Left lung (tissue), 10 donors: ENCODE data around the gene BRD3. TPM values are rescaled to one million over a fixed set of nuclear protein-coding genes. Genes with fewer than 3 reads are reported as not detected.
"Not testable (repeated sequence)": the region's sequence is repeated elsewhere in the genome, so short reads cannot be mapped to it uniquely, and the experiment has no call there.

ENCODE experiments used
- ATAC-seq: fragments of 200-7000 bp; cut with Tn5 transposase; one replicate; pipeline ENCODE4 v1.9.1; 2020; ENCODE audit warnings: moderate library complexity
- DNase-seq, 4 donors: peaks; one replicate each; pipeline ENCODE4 v3.0.0-alpha.2; 2013 to 2020
- H3K27ac ChIP-seq, 2 donors: fragments of 200-600 bp; sonication (generic) in 1 of 2; one replicate each; pipeline versions ENCODE4 v1.5.0 to v1.8.0; 2020 to 2021
- H3K27me3 ChIP-seq, 2 donors: fragments of 200-600 bp; sonication (generic) in 1 of 2; one replicate each; pipeline versions ENCODE4 v1.5.0 to v1.8.0; 2020 to 2021
- H3K36me3 ChIP-seq, 2 donors: fragments of 200-600 bp; sonication (generic) in 1 of 2; one replicate each; pipeline versions ENCODE4 v1.5.0 to v1.8.0; 2020 to 2021
- H3K4me1 ChIP-seq, 2 donors: fragments of 200-600 bp; one replicate each; pipeline ENCODE4 v1.8.0; 2021
- H3K4me3 ChIP-seq, 2 donors: fragments of 200-600 bp; sonication (generic) in 1 of 2; one replicate each; pipeline versions ENCODE4 v1.5.0 to v1.8.0; 2020 to 2021; ENCODE audit warnings: mild to moderate bottlenecking in 1 of 2
- H3K9me3 ChIP-seq, 2 donors: fragments of 200-600 bp; sonication (generic) in 1 of 2; one replicate each; pipeline versions ENCODE4 v1.5.0 to v1.8.0; 2020 to 2021
- intact Hi-C, 2 donors: fragments of 100-400 bp; cut with DNase I; formaldehyde crosslinking; loops; one replicate each; pipeline versions ENCODE4 v1.11.2 to v1.14.2; 2022
- polyA plus RNA-seq, 6 donors: library from polyadenylated mRNA; unstranded; fragments of 120-200 nt; gene quantifications; one replicate each; pipeline ENCODE4 v1.2.1, GENCODE V29; 2013; ENCODE audit not compliant: insufficient read length in 6 of 6
- total RNA-seq, 2 donors: library from RNA; stranded (reverse); fragmentation: NEBNext Ultra II Directional; extraction: Animal tissue kit (Norgen Biotek cat#: 25700); gene quantifications; one replicate each; pipeline ENCODE4 v1.2.1, GENCODE V29; 2021
- TF ChIP-seq, protein P1 (sequence below), 2 donors: fragments of 200-600 bp; sonication (generic) in 1 of 2; IDR thresholded peaks; one replicate each; pipeline versions ENCODE4 v1.5.0 to v1.8.0; 2021; ENCODE audit warnings: antibody characterized with exemption in 2 of 2
- donor health status: DM: no; HTN: yes; CAD: no.
- donor health status: DM: no; HTN: no; CAD: no.

BRD3 gene
- total and polyA plus RNA-seq, 8 donors: 27.0 to 45.8 (median 39.0) TPM

DNA sequence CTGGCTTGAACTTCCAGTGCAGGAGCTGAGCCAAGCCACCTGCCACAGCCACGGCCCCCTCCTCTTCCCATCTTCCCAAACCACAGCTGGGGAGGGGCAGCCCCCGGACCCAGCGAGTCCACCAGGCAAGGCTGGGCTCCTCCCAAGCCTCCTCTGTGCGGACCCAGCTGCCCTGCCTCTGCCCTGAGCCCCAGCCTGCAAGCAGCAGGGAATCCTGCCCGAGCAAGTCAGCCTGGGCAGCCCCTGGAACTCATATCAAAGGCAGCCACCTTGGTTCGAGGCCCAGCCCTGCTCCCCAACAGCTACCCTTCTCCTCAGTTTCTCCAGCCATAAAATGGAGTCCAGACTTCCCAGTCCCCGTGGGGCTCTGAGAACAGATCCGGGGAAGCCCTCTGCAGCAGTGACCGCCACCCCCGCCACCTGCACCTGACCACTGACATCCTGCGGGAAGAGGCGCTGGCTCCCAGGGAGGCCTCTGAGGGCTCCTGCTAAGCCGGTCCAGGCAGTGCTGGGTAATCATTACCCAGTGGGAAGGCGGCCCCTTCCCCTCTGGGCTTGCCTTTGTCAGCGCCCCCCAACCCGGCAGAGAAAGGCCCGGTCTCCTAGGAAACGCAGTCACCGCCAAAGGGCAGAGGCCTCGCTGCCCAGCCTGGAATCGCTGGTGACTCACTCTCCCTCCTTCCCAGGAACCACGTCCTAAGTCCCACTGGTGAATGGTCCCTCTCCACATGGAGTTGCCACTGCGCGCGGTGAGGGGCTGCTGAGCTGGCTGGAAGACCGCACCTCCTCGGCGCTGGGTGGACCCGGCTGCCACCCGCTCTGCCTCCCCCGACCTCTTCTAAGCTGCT is 77.2 kb downstream of the BRD3 start:
- Histone ChIP-seq H3K4me1 (peaks cover 14 to 40% of the 10 kb centered on the region in 2 donors), H3K4me3 (peak overlapping the region; percentile 64 to 83), H3K27me3 (peaks cover 0 to 40% of the 10 kb centered on the region in 2 donors), H3K27ac (peak overlapping the region; percentile 59 to 89), H3K9me3 (no peaks in the 10 kb centered on the region), H3K36me3 (no peaks in the 10 kb centered on the region)
- TF ChIP-seq, protein P1, sequence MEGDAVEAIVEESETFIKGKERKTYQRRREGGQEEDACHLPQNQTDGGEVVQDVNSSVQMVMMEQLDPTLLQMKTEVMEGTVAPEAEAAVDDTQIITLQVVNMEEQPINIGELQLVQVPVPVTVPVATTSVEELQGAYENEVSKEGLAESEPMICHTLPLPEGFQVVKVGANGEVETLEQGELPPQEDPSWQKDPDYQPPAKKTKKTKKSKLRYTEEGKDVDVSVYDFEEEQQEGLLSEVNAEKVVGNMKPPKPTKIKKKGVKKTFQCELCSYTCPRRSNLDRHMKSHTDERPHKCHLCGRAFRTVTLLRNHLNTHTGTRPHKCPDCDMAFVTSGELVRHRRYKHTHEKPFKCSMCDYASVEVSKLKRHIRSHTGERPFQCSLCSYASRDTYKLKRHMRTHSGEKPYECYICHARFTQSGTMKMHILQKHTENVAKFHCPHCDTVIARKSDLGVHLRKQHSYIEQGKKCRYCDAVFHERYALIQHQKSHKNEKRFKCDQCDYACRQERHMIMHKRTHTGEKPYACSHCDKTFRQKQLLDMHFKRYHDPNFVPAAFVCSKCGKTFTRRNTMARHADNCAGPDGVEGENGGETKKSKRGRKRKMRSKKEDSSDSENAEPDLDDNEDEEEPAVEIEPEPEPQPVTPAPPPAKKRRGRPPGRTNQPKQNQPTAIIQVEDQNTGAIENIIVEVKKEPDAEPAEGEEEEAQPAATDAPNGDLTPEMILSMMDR (IDR thresholded peaks at IDR 0.05): no peak
- peak; percentile 49 to 78 (median 64) for DNase-seq
- ATAC-seq: peak; percentile 20
- intact Hi-C loops: loop anchor here in 1 of 2 donors (10.0 kb wide), 1 partner anchor 196 kb away; no protein-coding TSS in a partner anchor

DNA sequence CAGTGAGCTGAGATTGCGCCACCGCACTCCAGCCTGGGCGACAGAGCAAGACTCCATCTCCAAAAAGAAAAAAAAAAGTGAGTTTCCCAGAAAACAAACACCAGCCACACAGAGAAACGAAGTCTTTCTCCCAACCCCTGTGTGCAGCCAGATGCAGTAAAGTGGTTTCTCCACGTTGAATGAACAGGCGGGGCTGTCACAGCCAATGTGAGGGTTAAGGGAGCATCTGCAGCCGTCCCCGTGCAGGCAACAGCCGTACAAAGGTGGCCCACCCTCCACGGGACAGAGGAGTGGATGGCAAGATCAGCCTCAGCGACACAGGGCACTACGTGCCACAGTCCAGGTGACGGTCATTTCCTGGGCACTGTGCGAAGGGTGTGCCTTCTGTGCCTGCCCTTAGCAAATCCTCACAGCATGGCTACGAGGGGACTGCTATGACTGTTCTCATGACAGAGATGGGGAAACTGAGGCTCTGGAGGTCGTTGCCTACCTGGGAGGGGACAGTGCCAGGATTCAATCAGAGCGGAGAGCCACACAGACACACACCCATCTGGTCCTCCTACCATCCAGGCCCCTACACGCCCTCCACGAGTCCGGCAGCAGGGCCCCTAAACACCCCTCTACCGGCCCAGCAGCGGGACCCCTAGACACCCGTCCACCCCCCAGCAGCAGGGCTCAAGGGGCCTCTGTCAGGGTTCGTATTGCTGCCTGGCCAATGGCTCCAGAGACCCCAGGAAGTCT is 78.0 kb downstream of the BRD3 start:
- Histone ChIP-seq H3K27me3 (peaks cover 0 to 40% of the 10 kb centered on the region in 2 donors), H3K9me3 (no peaks in the 10 kb centered on the region), H3K4me3 (peak overlapping the region in 1 of 2 donors; percentile 64), H3K36me3 (no peaks in the 10 kb centered on the region), H3K4me1 (peaks cover 14 to 40% of the 10 kb centered on the region in 2 donors), H3K27ac (no peak overlapping the region)
- intact Hi-C loops: loop anchor here in 1 of 2 donors (10.0 kb wide), 1 partner anchor 195 kb away; no protein-coding TSS in a partner anchor
- ATAC-seq (no peak), DNase-seq (peak in 1 of 4 donors; percentile 27)
- TF ChIP-seq, protein P1 (IDR thresholded peaks at IDR 0.05): no peak

DNA sequence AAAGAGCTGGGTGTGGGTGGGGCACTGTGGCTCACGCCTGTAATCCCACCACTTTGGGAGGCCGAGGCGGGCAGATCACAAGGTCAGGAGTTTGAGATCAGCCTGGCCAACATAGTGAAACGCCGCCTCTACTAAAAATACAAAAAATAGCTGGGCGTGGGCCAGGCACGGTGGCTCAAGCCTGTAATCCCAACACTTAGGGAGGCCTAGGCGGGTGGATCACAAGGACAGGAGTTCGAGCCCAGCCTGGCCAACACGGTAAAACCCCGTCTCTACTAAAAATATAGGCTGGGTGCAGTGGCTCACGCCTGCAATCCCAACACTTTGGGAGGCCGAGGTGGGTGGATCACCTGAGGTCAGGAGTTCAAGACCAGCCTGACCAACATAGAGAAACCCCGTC is 79.1 kb downstream of the BRD3 start:
- Histone ChIP-seq H3K27me3 (peaks cover 0 to 33% of the 10 kb centered on the region in 2 donors), H3K4me1 (peaks cover 8 to 33% of the 10 kb centered on the region in 2 donors)
- H3K4me3 ChIP-seq, intact Hi-C loops, H3K9me3 ChIP-seq, H3K36me3 ChIP-seq, ATAC-seq, H3K27ac ChIP-seq: not testable (repeated sequence)
- peak in 1 of 4 donors; percentile 8 for DNase-seq

DNA sequence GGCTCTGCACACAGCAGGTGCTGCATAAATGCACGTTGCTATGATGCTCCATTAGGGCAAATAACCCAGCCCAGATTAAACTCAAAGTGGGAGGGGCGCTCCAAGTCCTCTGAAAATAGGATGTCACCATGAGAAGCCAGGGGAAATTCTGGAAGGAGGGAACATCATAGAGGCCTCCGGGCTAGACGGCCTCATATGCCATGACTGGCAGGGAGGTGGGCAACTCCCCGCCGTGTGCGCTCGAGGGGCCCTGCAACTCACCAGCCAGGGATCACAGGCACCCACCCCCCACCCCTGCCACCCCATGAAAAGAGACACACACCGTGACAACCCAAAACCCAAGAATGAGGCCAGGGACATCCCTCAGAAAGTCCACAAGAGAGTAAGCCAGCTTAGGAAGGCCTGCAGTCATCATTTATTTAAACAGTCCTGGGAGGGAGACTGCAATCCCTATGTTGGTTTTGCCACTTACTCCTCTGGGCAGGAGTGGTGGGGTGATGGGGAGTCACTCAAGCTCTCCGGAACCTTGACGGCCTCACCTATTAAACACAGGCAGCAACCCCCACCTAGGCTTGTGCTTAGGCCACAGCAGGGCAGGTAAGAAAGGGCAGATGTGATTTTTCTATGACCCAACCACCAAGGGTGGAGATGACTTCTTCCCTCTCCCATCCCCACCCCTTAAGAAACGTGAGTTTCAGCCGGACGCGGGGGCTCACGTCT is 79.7 kb downstream of the BRD3 start:
- no peaks in the 10 kb centered on the region for H3K36me3 ChIP-seq
- ATAC-seq: no peak

DNA sequence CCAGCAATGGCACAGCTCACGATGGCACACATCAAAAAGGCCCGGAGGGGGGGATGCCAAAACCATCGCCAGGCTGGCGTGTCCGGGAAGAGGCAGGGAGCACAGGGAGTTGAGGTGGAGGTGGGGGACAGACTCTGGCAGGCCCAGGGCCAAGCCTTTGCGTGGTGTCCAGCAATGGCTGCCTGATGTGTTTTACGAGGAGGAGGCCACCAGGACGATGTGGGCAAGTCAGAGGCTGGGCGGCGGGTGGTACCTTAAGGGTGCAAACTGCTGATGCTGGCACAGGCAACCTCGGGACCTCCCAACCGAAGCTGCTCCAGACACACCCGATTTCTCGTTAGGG is 80.4 kb downstream of the BRD3 start:
- no peak for ATAC-seq

More for the DNA sequence above, 79.7 kb downstream of the BRD3 start:
- intact Hi-C loops: no loop called here
- peak in 1 of 4 donors; percentile 13 for DNase-seq
- Histone ChIP-seq H3K9me3 (no peaks in the 10 kb centered on the region), H3K4me3 (no peak overlapping the region), H3K4me1 (peaks cover 5 to 27% of the 10 kb centered on the region in 2 donors), H3K27ac (no peak overlapping the region), H3K27me3 (peaks cover 0 to 26% of the 10 kb centered on the region in 2 donors)
- TF ChIP-seq, protein P1 (IDR thresholded peaks at IDR 0.05): no peak

More for the DNA sequence above, 80.4 kb downstream of the BRD3 start:
- Histone ChIP-seq H3K27me3 (peaks cover 0 to 21% of the 10 kb centered on the region in 2 donors), H3K9me3 (no peaks in the 10 kb centered on the region), H3K4me3 (no peak overlapping the region), H3K27ac (no peak overlapping the region), H3K4me1 (peaks cover 5 to 24% of the 10 kb centered on the region in 2 donors), H3K36me3 (no peaks in the 10 kb centered on the region)
- intact Hi-C loops: no loop called here
- TF ChIP-seq, protein P1 (IDR thresholded peaks at IDR 0.05): no peak
- peak in 1 of 4 donors; percentile 27 for DNase-seq
